ENCODE results near the gene COG7.

COG7 gene

DNA sequence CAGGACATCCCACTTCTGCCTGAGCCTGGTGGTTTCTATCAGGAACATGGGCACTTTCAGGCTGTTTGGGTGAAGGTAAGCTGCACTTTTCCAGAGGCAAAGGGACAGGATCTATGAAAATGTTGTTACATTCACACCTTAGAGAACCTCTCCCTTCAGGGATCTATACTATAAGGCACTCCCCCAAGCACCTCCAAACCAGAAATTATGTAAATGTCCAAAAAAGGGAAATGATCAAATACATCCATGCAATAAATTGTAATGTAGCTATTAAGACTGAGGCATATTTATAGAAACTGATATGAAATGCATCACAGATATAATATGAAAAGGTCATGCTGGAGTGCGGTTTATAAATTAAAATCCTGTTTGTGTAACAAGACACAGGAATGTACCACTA, 23.3 kb upstream of the COG7 start:
- peaks cover 32% of the 10 kb centered on the region; the same call in 1 of the 2 replicates for H4K20me1 ChIP-seq (ENCODE audit: insufficient read depth, low read length)
- no peak overlapping the region for H3K27ac ChIP-seq (ENCODE audit: low read length)
- no peaks in the 10 kb centered on the region for H3K4me1 ChIP-seq (ENCODE audit: low read length)
- no peaks in the 10 kb centered on the region for H3K9me3 ChIP-seq (ENCODE audit: insufficient read depth, low read length)
- no peak overlapping the region for H3K4me3 ChIP-seq (ENCODE audit: low read length)
- H2AFZ ChIP-seq (ENCODE audit: low read depth, low read length), result no peak overlapping the region
- no peaks in the 10 kb centered on the region for H3K27me3 ChIP-seq (ENCODE audit: low read depth, low read length)
- H3K79me2 ChIP-seq (ENCODE audit: low read length), result no peaks in the 10 kb centered on the region
- no peak overlapping the region for H3K4me2 ChIP-seq (ENCODE audit: low read length)
- H3K9ac ChIP-seq (ENCODE audit: low read length), result no peak overlapping the region
- peaks cover 62% of the 10 kb centered on the region for H3K36me3 ChIP-seq (replicated peaks; ENCODE audit: low read depth, low read length)
- TF ChIP-seq EZH2phosphoT487 (IDR thresholded peaks at IDR 0.05; ENCODE audit: low read depth), result no peak
- TF ChIP-seq CTCF (IDR thresholded peaks at IDR 0.05; ENCODE audit: low read depth, low read length), result no peak

GRCh38 chr16:23469814-23470213, 16.8 kb upstream of the COG7 start:
- no peak overlapping the region for H3K4me3 ChIP-seq (ENCODE audit: low read length)
- H4K20me1 ChIP-seq (ENCODE audit: insufficient read depth, low read length), result peaks cover 3% of the 10 kb centered on the region; the same call in 1 of the 2 replicates
- TF ChIP-seq CTCF (IDR thresholded peaks at IDR 0.05; ENCODE audit: low read depth, low read length) (no peak), EZH2phosphoT487 (IDR thresholded peaks at IDR 0.05; ENCODE audit: low read depth) (no peak)
- peaks cover 59% of the 10 kb centered on the region for H3K36me3 ChIP-seq (replicated peaks; ENCODE audit: low read depth, low read length)
- H3K9ac ChIP-seq (ENCODE audit: low read length), result no peak overlapping the region
- H3K4me2 ChIP-seq (ENCODE audit: low read length), result no peak overlapping the region
- no peak overlapping the region for H3K27ac ChIP-seq (ENCODE audit: low read length)
- H3K27me3 ChIP-seq (ENCODE audit: low read depth, low read length), result no peaks in the 10 kb centered on the region
- H2AFZ ChIP-seq (ENCODE audit: low read depth, low read length), result no peak overlapping the region
- no peaks in the 10 kb centered on the region for H3K79me2 ChIP-seq (ENCODE audit: low read length)
- H3K9me3 ChIP-seq (ENCODE audit: insufficient read depth, low read length), result no peaks in the 10 kb centered on the region
- H3K4me1 ChIP-seq (ENCODE audit: low read length), result no peaks in the 10 kb centered on the region

GRCh38 chr16:23466162-23466885, 13.3 kb upstream of the COG7 start:
- H3K27me3 ChIP-seq (ENCODE audit: low read depth, low read length), result no peaks in the 10 kb centered on the region
- peaks cover 3% of the 10 kb centered on the region; the same call in 1 of the 2 replicates for H4K20me1 ChIP-seq (ENCODE audit: insufficient read depth, low read length)
- H3K9ac ChIP-seq (ENCODE audit: low read length), result no peak overlapping the region
- TF ChIP-seq EZH2phosphoT487 (IDR thresholded peaks at IDR 0.05; ENCODE audit: low read depth) (no peak), CTCF (IDR thresholded peaks at IDR 0.05; ENCODE audit: low read depth, low read length) (no peak)
- H3K9me3 ChIP-seq (ENCODE audit: insufficient read depth, low read length), result no peaks in the 10 kb centered on the region
- H3K4me1 ChIP-seq (ENCODE audit: low read length), result no peaks in the 10 kb centered on the region
- no peaks in the 10 kb centered on the region for H3K79me2 ChIP-seq (ENCODE audit: low read length)
- peaks cover 43% of the 10 kb centered on the region for H3K36me3 ChIP-seq (replicated peaks; ENCODE audit: low read depth, low read length)
- no peak overlapping the region for H3K27ac ChIP-seq (ENCODE audit: low read length)
- no peak overlapping the region for H3K4me3 ChIP-seq (ENCODE audit: low read length)
- no peak overlapping the region for H3K4me2 ChIP-seq (ENCODE audit: low read length)
- H2AFZ ChIP-seq (ENCODE audit: low read depth, low read length), result no peak overlapping the region

DNA sequence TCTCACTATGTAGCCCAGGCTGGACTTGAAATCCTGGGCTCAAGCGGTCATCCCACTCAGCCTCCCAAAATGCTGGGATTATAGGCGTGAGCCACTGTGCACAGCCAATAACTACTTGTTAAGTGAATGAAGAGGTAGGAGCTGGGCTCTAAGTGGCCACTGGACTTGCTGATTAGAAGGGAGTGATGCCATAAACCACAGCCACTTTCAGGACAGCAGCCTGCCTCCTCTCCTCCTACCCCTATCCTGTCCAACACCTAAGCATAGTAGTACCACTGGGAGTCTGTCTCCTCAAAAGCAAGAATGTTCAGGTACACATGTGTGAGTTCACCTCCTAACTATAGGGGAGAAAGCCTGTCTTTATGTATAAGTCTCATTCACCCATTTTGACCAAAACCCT, 12.2 kb upstream of the COG7 start:
- peaks cover 3% of the 10 kb centered on the region; the same call in 1 of the 2 replicates for H4K20me1 ChIP-seq (ENCODE audit: insufficient read depth, low read length)
- peaks cover 37% of the 10 kb centered on the region for H3K36me3 ChIP-seq (replicated peaks; ENCODE audit: low read depth, low read length)
- H3K4me3 ChIP-seq (ENCODE audit: low read length), result no peak overlapping the region
- no peak overlapping the region for H2AFZ ChIP-seq (ENCODE audit: low read depth, low read length)
- no peak overlapping the region for H3K27ac ChIP-seq (ENCODE audit: low read length)
- no peaks in the 10 kb centered on the region for H3K9me3 ChIP-seq (ENCODE audit: insufficient read depth, low read length)
- H3K4me2 ChIP-seq (ENCODE audit: low read length), result no peak overlapping the region
- H3K4me1 ChIP-seq (ENCODE audit: low read length), result no peaks in the 10 kb centered on the region
- TF ChIP-seq CTCF (IDR thresholded peaks at IDR 0.05; ENCODE audit: low read depth, low read length) (no peak), EZH2phosphoT487 (IDR thresholded peaks at IDR 0.05; ENCODE audit: low read depth) (no peak)
- no peak overlapping the region for H3K9ac ChIP-seq (ENCODE audit: low read length)
- no peaks in the 10 kb centered on the region for H3K27me3 ChIP-seq (ENCODE audit: low read depth, low read length)
- no peaks in the 10 kb centered on the region for H3K79me2 ChIP-seq (ENCODE audit: low read length)
